GM12878 (cell line): Measurements from ENCODE around the gene FTMT. TPM values are rescaled to one million over a fixed set of nuclear protein-coding genes. Genes with fewer than 3 reads are reported as not detected.

Source experiments
- ATAC-seq: fragments of 200-7000 bp; cut with Tn5 transposase; 3 replicates; pipeline ENCODE4 v1.9.1; 2020; ENCODE audit warnings: mild to moderate bottlenecking, moderate library complexity
- BruUV-seq: library from RNA; stranded (reverse); fragments of 400-500 nt; replicated peaks from 2 replicates; lab custom pipeline; 2021; lab: Mats Ljungman, UMichigan
- CTCF ChIA-PET: fragments of 300-600 bp; sonication (Branson Sonifier 250); formaldehyde crosslinking; extraction: SDS; loops from one replicate; lab custom pipeline; 2021; ENCODE audit warnings: inconsistent platforms; lab: Yijun Ruan, JAX
- POLR2A ChIA-PET: fragments of 350-600 bp; formaldehyde crosslinking; extraction: SDS; loops from one replicate; lab custom pipeline; 2021; ENCODE audit warnings: inconsistent platforms; lab: Charles Lee
- RAD21 ChIA-PET: fragments of 300-600 bp; sonication (Branson Sonifier 250); formaldehyde crosslinking; loops from one replicate; lab custom pipeline; 2023; ENCODE audit warnings: antibody characterized with exemption; ENCODE audit not compliant: unreplicated experiment; lab: Charles Lee
- SMC1A ChIA-PET: fragments of 300-600 bp; sonication (Branson Sonifier 250); formaldehyde crosslinking; loops from one replicate; lab custom pipeline; 2023; ENCODE audit not compliant: unreplicated experiment, uncharacterized antibody; lab: Charles Lee
- DNase-seq: peaks from one replicate; pipeline ENCODE4 v3.0.0-alpha.2; 2011; ENCODE audit warnings: low read depth, low spot score
- FAIRE-seq: peaks from 3 replicates; lab custom pipeline; 2011; peaks lifted over from hg19 to GRCh38; lab: Jason Lieb, UNC
- H2AFZ ChIP-seq: 2 replicates; pipeline ENCODE4 v1.6.0; 2011; ENCODE audit warnings: low read depth, low read length, control low read depth; ENCODE audit not compliant: control insufficient read depth
- H3K27ac ChIP-seq: 2 replicates; pipeline ENCODE4 v1.5.1; 2011; ENCODE audit warnings: control low read depth; ENCODE audit not compliant: control insufficient read depth, insufficient read depth
- H3K27me3 ChIP-seq, 2 experiments: replicated peaks in 1 of 2; 2 replicates each; pipeline versions ENCODE4 v1.6.0 to v1.6.1; 2011; ENCODE audit warnings: low read length in 1 of 2; ENCODE audit not compliant: control insufficient read depth in 2 of 2, insufficient read depth in 2 of 2
- H3K36me3 ChIP-seq, 2 experiments: 2 replicates each; pipeline ENCODE4 v1.5.1; 2011; ENCODE audit warnings: low read length in 1 of 2; ENCODE audit not compliant: control insufficient read depth in 2 of 2, insufficient read depth in 2 of 2
- H3K4me1 ChIP-seq: 2 replicates; pipeline ENCODE4 v1.6.1; 2011; ENCODE audit warnings: mild to moderate bottlenecking, low read length, moderate library complexity, mixed read lengths; ENCODE audit not compliant: control insufficient read depth, insufficient read depth
- H3K4me2 ChIP-seq: 2 replicates; pipeline ENCODE4 v1.6.0; 2011; ENCODE audit warnings: control low read depth; ENCODE audit not compliant: control insufficient read depth, insufficient read depth
- H3K4me3 ChIP-seq: fragments of 200-600 bp; sonication (generic); 2 replicates; pipeline ENCODE4 v1.5.1; 2016
- H3K79me2 ChIP-seq: 2 replicates; pipeline ENCODE4 v1.6.0; 2011; ENCODE audit warnings: low read length; ENCODE audit not compliant: control insufficient read depth, insufficient read depth
- H3K9ac ChIP-seq: 2 replicates; pipeline ENCODE4 v1.8.0; 2011; ENCODE audit warnings: low read length, control low read depth, mixed read lengths; ENCODE audit not compliant: control insufficient read depth, insufficient read depth
- H3K9me3 ChIP-seq: replicated peaks from 3 replicates; pipeline ENCODE4 v1.5.1; 2011; ENCODE audit warnings: mild to moderate bottlenecking, low read length; ENCODE audit not compliant: control insufficient read depth, insufficient read depth
- H4K20me1 ChIP-seq: 2 replicates; pipeline ENCODE4 v1.6.0; 2011; ENCODE audit not compliant: control insufficient read depth, insufficient read depth
- CREM ChIP-seq: IDR thresholded peaks from 2 replicates; pipeline ENCODE4 v1.6.1; 2014; ENCODE audit warnings: antibody characterized with exemption, low read depth
- EGR1 ChIP-seq, 2 experiments: IDR thresholded peaks; 1 replicate in 1 of 2; 2 replicates in 1 of 2; pipeline ENCODE4 v1.6.1; 2011 to 2012; ENCODE audit warnings: low read depth in 2 of 2, low read length in 2 of 2, borderline replicate concordance in 1 of 2, mild to moderate bottlenecking in 1 of 2, moderate library complexity in 1 of 2
- ESRRA ChIP-seq: IDR thresholded peaks from 2 replicates; pipeline ENCODE4 v1.6.1; 2012; ENCODE audit warnings: mild to moderate bottlenecking, low read length, improper control_type of control experiment
- HDGF ChIP-seq: fragments of 450-650 bp; IDR thresholded peaks from 2 replicates; pipeline ENCODE4 v1.6.1; 2016; ENCODE audit warnings: antibody characterized with exemption
- MXI1 ChIP-seq: fragments of 150-350 bp; IDR thresholded peaks from 2 replicates; pipeline ENCODE4 v1.6.1; 2011; ENCODE audit warnings: low read depth, mild to moderate bottlenecking, inconsistent platforms, low read length, improper control_type of control experiment
- NFXL1 ChIP-seq: fragments of 450-650 bp; IDR thresholded peaks from 2 replicates; pipeline ENCODE4 v1.6.1; 2017; ENCODE audit warnings: antibody characterized with exemption, mild to moderate bottlenecking, borderline replicate concordance
- NFYB ChIP-seq: IDR thresholded peaks from 2 replicates; pipeline ENCODE4 v1.6.1; 2011; ENCODE audit warnings: low read depth, mild to moderate bottlenecking, low read length, improper control_type of control experiment, moderate library complexity; ENCODE audit not compliant: insufficient read depth
- PAX8 ChIP-seq: fragments of 450-650 bp; IDR thresholded peaks from 2 replicates; pipeline ENCODE4 v1.6.1; 2017; ENCODE audit warnings: mild to moderate bottlenecking, moderate library complexity
- SP1 ChIP-seq: IDR thresholded peaks from one replicate; pipeline ENCODE4 v1.6.1; 2011; ENCODE audit warnings: low read depth, low read length
- TCF12 ChIP-seq: IDR thresholded peaks from 2 replicates; pipeline ENCODE4 v1.6.1; 2011; ENCODE audit warnings: low read depth, mild to moderate bottlenecking, low read length
- WGBS: methylation state at CpG from one replicate; pipeline ENCODE4 v1.1.6; 2016; ENCODE audit warnings: low lambda C conversion rate; ENCODE audit not compliant: insufficient replicate concordance, insufficient coverage; ENCODE audit errors: missing lambda C conversion rate; 5-methylcytosine and 5-hydroxymethylcytosine counted together
- in situ Hi-C: fragments of 300-500 bp; cut with MboI; formaldehyde crosslinking; loops from 9 replicates; pipeline ENCODE4 v1.14.3; 2018; ENCODE audit warnings: mixed read lengths
- intact Hi-C: fragments of 100-400 bp; cut with micrococcal nuclease; formaldehyde crosslinking; loops from one replicate; pipeline ENCODE4 v1.14.2; 2022; ENCODE audit not compliant: unreplicated experiment
- polyA plus RNA-seq, 11 experiments: library from polyadenylated mRNA; depleted of rRNA in 4 of 11; unstranded in 6 of 11; stranded (reverse) in 5 of 11; fragments of >200 nt; fragmentation: Nextera tagmentation in 4 of 11; fragmentation: Illumina TruSeq in 1 of 11; extraction: Ambion mirVana in 4 of 11; extraction: Trizol in 1 of 11; gene quantifications; 1 replicate in 1 of 11; 2 replicates in 10 of 11; pipeline versions ENCODE4 v1.2.1 to v1.2.3, GENCODE V29; 2011 to 2016; ENCODE audit warnings: inconsistent platforms in 2 of 11, missing spikeins in 2 of 11, low read depth in 1 of 11
- total RNA-seq, 4 experiments: library from RNA; depleted of rRNA in 3 of 4; stranded (reverse); fragments of >200 nt in 3 of 4; fragmentation: Illumina TruSeq in 1 of 4; extraction: Trizol in 1 of 4; gene quantifications; 2 replicates each; pipeline versions ENCODE4 v1.2.1 to v1.2.3, GENCODE V29; 2013 to 2021
- TF ChIP-seq, protein P1 (sequence below): fragments of 450-650 bp; IDR thresholded peaks from 2 replicates; pipeline ENCODE4 v1.6.1; 2017; ENCODE audit warnings: mild to moderate bottlenecking, low read depth, inconsistent platforms; ENCODE audit not compliant: poor library complexity, severe bottlenecking

FTMT gene
- total and polyA plus RNA-seq, 10 of the 15 experiments (the other 5 are each of a cell fraction or from before 2014, with no cell fraction given), result not detected

DNA sequence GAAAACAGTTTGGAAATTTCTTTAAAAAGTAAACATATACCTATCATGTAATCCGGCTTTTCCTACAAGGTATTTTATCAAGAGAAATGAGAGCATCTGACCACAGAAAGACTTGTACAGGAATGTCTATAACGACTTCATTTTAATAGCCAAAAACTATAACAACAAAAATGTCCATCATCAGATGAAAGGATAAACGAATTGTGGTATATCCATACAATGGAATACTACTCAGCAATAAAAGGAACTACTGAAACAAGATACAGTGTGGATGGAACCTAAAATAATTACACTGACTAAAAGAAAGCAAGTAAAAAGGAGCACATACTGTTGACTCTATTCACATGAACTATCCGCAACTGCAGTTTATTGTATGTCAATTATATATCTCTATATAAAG, 1.4 kb upstream of the FTMT start (continued):
- TF ChIP-seq, protein P1, sequence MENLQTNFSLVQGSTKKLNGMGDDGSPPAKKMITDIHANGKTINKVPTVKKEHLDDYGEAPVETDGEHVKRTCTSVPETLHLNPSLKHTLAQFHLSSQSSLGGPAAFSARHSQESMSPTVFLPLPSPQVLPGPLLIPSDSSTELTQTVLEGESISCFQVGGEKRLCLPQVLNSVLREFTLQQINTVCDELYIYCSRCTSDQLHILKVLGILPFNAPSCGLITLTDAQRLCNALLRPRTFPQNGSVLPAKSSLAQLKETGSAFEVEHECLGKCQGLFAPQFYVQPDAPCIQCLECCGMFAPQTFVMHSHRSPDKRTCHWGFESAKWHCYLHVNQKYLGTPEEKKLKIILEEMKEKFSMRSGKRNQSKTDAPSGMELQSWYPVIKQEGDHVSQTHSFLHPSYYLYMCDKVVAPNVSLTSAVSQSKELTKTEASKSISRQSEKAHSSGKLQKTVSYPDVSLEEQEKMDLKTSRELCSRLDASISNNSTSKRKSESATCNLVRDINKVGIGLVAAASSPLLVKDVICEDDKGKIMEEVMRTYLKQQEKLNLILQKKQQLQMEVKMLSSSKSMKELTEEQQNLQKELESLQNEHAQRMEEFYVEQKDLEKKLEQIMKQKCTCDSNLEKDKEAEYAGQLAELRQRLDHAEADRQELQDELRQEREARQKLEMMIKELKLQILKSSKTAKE, result no peak
- TF ChIP-seq HDGF, result no peak

DNA sequence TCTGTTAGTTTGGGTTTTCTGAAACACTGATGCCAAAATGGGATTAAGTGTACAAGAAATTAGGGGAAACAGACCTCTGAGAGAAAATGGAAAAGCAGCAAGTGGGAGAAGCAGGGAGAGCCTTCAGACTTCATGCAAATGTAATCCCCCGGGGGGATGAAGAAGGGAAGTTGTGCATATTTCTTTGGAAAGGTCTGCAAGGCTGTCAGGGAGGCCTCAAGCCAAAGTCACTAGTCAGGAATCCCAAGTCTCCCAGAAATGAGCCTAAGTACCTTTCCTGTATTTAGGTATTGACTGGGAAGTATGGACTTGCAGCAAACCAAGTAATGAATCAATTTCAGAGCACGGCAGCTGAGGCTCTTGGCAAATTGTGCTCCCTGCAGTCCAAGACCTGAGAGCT, 2.2 kb downstream of the FTMT start:
- H3K27ac ChIP-seq, result no peak overlapping the region
- in situ Hi-C loops (no loop called here), intact Hi-C loops (no loop called here)
- ChIA-PET POLR2A (no interaction called here), CTCF (no interaction called here), SMC1A (interaction anchor here (1.0 kb wide), 1 partner anchor 13 kb away, joined by 6 read pairs; no protein-coding TSS in a partner anchor), RAD21 (no interaction called here)
- no peak overlapping the region for H2AFZ ChIP-seq
- TF ChIP-seq TCF12, result no peak
- TF ChIP-seq NFYB, result no peak
- no peak for TF ChIP-seq NFXL1
- no peak for TF ChIP-seq EGR1 (IDR thresholded peaks at IDR 0.05; ENCODE audit: borderline replicate concordance in 1 of 2, low read depth in 2 of 2, low read length in 2 of 2)
- no peak for TF ChIP-seq PAX8
- TF ChIP-seq MXI1, result no peak
- no peak for TF ChIP-seq CREM
- TF ChIP-seq ESRRA, result no peak
- no peak for TF ChIP-seq SP1
- no peaks in the 10 kb centered on the region for H3K4me1 ChIP-seq
- FAIRE-seq, result no peak
- H3K4me3 ChIP-seq, result no peak overlapping the region
- no peak overlapping the region for H3K9ac ChIP-seq
- DNase-seq, result no peak
- ATAC-seq, result no peak
- WGBS, result 17% methylated on average over 2 of the region's 2 CpGs
- no peaks in the 10 kb centered on the region for H3K9me3 ChIP-seq
- no peaks in the 10 kb centered on the region for H3K36me3 ChIP-seq
- no peaks in the 10 kb centered on the region for H3K79me2 ChIP-seq
- no peaks in the 10 kb centered on the region for H4K20me1 ChIP-seq
- BruUV-seq, result no TSS peak
- no peak overlapping the region for H3K4me2 ChIP-seq
- no peaks in the 10 kb centered on the region for H3K27me3 ChIP-seq
